T-helper 2 cell (primary cell): ENCODE measurements around the gene TMEM151B.
"Not testable (repeated sequence)": the region's sequence is repeated elsewhere in the genome, so short reads cannot be mapped to it uniquely, and the experiment has no call there.

Source experiments
- DNase-seq, 5 experiments: peaks; one replicate each; pipeline versions ENCODE4 v3.0.0 to v3.0.0-alpha.2; 2012 to 2022
- total RNA-seq, 2 donors: gene quantifications; one replicate each; lab custom pipeline; 2026; lab: John Stamatoyannopoulos, UW

Gene TMEM151B
- total RNA-seq, result 0 reads per million in 2 donors

DNA sequence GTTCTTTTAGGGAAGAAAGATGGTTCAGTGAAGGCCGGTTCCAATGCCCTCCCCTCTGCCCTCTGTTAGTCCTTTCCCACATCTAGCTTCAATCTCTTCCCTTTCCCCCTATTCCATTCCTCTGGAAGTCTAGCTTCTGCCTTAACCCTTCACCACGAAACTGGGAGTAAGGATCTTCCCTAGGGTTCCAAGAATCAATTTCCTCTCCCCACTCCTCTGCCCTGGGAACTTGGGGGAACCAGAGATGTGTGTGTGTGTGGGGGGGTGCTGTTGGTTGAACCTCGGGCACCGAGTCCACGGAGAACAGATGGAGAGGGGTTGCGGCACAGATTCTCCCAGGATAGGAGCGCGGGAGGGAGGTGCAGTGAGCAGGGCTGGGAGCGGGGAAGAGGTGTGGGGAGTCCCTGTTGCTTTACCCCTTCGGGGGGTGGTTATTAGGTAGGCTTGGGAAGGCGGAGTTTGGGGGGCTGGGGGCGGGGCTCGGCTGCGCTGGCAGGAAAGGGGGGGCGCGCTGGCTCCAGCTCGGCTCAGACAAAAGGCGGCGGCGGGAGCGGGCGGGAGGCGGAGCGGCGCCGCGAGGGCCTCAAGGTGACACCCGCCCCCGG lies at the start of gene TMEM151B:
TSS of gene TMEM151B (plus strand) at position 530 of the 605 bp plus-strand sequence. CDS start 293 bp downstream, outside the sequence.
- DNase-seq, result no peak

DNA sequence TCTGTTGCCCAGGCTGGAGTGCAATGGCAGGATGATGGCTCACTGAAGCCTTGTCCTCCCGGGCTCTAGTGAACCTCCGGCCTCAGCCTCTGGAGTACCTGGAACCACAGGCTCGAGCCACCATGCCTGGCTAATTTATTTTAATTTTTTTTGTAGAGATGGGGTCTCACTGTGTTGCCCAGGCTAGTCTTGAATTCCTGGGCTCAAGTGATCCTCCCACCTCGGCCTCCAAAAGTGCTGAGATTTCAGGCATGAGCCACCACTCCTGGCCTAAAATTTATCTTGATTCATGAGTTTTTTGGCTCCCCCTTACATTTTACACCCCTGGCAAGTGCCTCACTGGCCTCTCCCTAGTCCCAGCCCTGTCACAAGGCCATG lies 49.3 kb upstream of the TMEM151B start:
- DNase-seq, result no peak

DNA sequence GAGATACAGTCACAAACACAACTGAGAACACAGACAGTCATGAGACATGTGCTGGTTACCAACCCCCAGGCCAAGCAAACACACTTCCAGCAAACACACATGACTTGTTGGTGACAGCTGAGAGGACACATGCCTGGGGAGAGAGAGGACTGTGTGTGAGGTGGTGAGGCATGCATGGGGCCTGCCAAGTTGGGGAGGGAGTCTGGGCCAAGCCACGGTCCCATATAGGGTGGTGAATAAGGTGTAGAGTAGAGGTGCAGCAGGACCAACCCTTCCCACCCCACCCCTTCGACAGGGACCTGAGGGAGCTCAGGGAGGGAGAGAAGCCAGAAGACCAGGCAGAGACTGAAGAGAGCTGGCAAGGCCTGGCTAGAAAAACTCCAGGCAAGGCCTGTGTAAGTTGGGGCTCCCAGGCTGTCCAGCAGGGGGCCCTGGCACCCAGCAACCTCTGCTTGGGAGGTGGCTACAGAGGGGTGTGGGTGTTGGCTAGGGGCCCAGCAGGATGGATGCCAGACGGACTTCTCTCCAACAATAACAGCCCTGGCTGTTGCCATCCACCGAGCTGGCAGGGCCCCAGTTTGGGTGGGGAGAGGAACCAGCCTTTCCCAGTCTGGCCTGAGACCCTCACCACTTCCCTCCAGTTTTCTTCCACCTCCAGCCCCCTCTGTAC lies 48.8 kb upstream of the TMEM151B start:
- DNase-seq, result peak; percentile 39 to 84 (median 61)

DNA sequence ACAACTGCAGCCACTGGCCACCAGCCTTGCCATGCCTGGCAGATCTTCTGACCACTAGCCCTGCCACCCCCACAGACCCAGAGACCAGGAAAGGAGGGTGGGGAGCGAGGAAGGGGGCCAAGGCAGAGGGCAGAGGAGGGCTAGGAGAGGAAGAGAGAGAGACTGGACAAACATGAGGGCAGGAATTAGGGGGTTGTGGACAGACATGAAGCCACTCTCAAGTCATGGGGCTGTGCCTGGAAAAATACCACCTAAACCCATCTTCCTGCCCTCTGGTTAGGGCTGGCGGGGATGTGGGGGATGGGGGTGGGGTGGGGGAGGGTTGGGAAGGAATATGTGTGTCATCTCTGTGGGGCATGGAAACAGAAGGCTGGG lies 48.3 kb upstream of the TMEM151B start:
- DNase-seq, result no peak

DNA sequence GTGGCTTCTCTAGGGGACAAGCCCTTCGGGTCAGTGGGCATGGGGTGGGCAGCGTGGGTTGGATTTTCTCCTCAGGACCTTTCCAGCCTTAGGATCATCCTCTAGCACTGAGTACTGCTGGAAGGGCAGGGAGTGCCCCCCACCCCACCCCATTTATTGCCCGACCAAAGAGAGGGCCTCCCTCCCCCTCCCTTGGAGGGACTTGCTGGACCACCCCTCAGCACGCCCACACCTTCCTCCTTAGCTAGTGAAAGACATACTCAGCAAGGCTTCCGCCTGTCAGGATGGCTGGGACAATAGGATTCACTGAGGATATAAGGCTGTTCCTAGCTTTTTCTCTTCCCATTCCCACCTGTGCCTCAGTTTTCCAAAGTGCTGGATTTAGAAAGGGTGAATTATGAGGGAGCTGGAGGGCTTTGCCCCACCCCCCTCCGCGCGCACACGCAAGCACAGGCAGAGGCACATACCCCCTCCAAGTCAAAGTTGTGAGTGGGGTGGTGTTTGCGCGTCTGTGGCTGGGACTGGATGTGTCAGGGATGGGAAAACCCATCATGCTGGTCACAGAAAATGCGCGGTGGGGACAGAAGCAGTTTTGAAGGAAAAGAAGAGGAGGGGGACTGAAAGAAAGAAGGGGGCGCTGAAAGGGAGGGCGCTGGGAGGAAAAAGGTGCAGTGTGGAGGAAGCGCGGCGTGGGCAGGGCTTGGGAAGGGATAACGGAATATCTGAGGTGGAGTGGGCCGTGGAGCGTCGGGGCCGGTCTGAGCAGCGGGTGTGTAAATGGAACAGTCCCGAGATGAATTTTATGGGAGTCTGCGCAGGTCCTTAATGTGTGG lies 47.5 kb upstream of the TMEM151B start:
- no peak for DNase-seq

DNA sequence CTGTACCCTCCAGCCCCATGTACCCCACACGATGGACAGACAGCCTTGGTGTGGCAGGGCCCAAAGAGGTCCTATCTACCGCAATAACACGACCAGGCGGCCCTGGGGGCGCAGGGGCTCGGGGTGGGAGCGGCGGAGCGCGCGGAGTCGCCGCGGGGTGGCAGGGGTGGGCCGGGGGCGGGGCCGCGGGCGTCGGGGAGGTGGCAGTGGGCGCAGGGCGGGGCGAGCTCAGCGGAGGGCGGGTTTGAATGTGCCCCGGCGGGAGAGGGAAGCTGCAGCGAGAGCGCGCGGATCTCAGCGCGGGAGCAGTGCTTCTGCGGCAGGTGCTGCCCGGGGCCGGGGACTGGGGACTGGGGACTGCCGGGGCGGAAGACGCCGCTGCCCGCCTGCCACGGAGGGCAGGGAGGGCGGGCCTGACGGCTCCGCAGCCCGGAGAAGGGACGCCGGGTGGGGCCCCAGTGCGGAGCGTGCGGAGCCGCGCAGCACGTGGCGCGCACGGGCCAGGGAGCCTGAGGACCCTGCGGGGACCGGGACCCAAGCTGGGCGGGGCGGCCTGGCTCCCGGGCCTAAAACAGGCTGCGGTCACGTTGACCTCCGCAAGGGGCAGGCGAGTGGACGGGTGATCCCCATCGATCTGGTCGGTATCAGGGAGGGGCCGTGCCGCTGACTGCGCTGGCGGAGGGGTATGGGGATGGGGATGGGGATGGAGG lies 46.8 kb upstream of the TMEM151B start, which contains the start of gene SLC29A1:
TSS of gene SLC29A1 (plus strand) at position 277 of the 710 bp plus-strand sequence. CDS start 3,719 bp downstream, outside the sequence.
- peak; percentile 62 to 86 (median 79) for DNase-seq

DNA sequence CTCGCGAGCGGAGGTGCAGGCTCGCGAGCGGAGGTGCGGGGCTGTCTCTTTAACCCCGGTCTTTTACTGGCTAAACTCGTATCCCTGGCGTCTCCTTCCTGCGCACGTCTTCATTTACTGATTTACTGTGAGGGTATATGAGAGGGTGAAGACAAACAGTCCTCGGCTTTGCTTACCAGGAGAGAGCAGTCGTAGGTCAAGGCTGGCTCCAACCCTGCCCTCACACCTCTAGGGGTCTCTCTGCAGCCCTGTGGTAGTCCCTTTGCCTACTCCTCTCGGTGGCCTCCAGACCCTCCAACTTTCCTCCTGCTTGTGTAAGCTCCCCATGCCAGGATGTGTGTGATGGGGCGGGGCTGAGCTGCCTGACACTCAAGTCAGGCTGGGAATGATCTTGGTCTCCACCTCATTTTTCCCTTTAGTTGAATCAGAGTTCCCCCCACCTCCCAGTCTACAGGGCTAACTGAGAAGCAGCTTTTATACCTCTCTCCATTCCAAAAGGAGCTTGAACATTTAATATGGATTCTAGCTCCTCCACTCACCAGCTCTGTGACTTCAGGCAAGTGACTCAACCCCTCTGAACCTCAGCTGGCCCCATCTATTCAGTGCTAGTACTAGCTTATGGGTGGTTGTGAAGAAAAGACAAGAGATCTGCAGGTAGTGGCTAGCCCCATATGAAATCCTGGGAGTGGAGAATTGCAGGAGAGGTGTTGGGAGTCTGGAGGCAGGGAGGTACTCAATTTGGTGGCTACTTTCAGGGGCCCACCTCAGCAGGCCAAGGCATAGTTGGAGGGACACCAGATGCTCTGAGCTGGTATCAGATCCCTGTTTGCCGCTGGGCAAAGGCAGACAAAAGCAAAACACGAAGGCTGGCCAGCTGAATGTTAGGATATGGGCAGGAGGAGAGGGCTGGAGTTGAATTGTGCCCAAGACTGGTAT lies 46.0 kb upstream of the TMEM151B start:
- no peak for DNase-seq

DNA sequence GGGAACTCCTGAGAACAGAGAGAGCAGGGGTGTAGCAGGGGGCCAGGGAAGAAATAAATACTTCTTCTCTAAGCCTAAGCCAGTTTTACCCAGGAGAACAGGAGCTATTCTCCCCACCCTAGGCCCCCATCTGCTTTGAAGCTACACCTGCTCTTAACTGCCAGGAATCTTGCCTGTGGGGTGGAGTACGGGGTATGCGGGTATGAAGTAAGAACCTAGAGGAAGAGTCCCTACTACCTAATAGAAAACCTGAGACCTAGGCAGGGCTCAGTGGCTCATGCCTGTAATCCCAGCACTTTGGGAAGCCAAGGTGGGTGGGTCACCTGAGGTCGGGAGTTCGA lies 45.3 kb upstream of the TMEM151B start:
- DNase-seq, result no peak

DNA sequence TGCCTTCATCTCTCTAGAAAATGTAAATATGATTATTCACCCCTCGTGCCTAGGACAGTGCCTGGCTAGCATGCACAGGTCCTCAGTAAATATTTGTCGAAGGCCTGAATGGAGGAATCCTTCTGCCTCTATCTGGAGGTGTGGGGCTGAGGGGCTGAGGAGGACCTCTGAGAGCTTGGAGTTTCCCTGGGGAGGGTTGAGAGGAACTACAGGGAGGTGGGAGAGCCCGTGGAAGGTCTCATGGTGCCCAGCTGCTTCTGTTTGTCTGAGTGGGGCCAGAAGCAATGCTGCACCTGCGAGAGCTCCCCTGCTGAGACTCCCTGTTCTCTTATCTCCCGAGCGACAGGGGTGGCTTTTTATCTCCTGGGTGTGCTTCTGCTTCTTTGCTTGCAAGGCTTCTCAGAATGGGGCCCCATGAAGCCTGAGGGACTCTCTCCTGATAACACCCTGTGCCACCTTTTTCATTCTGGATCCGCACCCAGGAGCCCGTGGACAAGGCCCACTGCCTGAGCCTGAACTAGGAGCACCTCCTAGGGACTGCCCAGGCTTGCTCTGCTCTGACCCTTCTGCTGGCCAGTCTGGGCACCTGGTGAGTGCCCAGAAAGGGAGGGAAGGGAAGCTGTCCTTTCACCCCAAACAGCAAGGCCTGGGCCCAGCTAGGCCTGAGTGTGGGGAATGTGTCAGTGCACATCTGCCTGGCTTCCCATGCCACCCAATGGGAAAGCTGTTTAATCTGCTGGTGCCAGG lies 44.5 kb upstream of the TMEM151B start:
- no peak for DNase-seq

DNA sequence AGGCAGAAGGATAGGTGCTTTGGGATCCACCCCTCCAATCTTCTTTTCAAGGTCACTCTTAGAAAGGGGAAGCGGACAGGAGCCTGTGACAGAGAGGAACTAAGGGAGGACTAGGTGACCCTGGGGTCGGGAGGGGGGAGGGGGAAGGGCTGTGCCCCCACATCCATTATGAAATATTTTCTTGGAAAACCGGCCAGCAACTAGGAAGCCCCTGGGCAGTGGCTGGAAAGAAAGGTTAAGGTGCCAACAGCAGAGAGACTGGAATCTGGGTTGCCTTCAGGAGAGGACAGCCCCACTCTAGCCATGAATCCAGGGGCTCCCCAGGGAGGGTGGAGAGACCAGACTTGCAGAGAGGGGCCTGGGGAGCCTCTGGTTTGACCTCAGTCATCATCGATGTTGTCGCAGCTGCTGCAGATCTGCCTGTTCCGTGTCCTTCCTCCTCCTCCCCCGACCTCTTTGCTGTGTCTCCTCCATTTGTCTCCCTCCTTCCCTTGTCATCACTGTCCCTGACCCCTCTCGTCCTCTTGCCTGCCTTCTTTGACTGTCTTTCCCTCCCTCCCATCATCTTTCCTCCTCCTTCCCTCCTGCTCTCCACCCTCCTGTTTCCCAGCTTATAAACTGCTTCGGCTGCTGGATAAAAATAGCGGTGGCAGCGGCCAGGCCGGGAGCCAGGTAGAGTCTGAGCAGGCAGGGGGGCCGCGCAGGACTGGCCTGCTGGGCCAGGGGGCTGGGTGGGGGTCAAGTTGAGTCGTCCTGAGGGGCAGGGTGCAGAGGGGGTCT lies 43.7 kb upstream of the TMEM151B start:
- no peak for DNase-seq

DNA sequence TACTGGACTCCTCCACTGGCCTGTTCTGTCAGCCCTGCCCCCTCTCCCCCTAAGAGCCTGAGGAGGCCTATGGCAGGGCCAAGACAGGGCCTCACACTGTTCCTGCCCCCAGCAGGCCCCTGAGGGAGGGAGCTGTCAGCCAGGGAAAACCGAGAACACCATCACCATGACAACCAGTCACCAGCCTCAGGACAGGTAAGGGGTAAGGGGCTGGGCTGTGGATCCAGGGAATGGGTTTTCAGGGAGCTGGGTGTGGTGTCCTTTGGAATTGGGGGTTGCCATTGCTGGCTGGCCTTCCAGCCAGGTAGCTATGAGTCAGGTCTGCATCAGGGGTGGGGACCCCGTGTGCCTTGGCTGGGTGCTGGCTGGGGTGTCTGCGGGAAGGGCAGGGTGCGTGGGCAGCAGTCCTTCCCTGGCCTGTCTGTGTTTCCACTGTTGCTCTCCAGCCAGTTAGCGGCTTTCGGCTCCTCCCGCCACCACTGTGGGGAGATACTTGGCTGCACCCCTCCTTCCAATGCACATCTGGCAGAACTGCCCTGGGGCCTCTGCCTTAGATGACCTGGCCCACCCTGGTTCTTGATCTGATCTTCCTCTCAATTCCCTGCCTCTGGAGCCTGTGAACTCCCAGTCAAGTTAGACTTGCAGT lies 43.0 kb upstream of the TMEM151B start:
- DNase-seq, result no peak

DNA sequence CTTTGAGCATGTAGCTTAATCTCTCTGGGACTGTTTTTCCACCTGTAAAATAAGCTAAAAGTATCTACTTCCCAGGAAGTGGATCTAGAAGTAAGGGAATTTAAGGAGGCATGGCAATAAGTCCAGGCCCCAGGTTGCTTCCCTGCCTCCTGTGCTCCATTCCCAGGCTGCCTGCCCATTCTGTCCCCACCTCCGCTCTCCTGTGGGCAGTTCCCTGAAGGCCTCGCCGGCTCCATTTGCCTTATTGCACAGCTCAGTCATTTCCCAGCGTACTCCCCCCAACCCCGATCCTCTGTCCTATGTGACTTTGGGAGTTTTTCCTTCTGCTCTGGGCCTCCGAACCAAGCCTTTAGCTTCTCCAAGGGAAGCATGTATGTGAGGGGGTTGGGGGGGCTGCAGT lies 42.2 kb upstream of the TMEM151B start:
- no peak for DNase-seq

DNA sequence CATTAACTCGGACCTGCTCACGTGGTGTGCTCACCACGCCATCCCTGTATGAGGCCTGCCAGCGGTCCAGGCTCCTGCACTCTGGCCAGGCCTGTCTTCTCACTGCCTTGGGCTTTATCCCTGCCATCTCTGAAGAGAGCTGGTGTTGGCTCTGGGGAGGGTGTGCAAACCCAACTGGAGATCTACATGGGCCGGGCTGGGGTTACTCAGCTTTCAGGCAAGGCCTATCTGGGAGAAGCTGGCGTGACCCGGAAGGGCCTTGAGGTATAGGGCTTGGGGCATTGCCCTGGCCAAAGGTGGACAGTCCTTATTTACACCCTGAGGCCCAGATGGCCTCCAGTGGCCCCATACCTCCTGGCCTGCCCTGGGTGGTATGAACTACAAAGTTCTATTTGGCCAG lies 41.8 kb upstream of the TMEM151B start:
- DNase-seq, result no peak

DNA sequence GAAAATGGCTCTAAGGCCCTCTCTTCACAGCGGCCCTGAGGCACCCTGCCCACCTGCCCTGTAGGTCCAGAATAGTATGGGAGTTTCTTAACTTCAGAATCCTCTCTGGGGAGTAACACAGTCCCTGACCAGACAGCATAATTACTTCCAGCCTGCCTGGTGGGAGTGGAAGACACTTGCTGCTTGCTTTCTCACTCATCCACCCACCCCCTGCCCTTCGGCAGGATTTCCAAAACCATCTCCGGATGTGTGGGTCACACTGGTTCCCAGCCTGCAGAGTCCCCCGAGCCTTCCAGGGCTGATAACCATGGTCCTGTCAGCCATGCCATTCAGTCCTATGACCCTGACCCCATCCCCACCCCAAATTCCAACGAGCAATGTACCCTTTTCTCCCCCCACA lies 41.4 kb upstream of the TMEM151B start:
- DNase-seq, result no peak

DNA sequence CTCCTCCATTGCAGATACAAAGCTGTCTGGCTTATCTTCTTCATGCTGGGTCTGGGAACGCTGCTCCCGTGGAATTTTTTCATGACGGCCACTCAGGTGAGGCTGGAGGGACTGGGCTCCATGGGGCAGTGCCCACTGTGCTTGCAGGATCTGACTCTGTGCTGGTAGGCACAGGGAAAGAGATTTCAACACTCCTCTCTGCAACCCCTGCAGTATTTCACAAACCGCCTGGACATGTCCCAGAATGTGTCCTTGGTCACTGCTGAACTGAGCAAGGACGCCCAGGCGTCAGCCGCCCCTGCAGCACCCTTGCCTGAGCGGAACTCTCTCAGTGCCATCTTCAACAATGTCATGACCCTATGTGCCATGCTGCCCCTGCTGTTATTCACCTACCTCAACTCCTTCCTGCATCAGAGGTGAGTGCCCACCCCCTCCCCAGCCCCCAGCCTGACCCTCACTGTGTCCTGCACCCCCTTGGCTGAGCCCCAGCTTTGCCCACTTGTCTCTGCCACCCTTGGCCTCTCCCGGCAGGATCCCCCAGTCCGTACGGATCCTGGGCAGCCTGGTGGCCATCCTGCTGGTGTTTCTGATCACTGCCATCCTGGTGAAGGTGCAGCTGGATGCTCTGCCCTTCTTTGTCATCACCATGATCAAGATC lies 40.7 kb upstream of the TMEM151B start:
- DNase-seq, result no peak

DNA sequence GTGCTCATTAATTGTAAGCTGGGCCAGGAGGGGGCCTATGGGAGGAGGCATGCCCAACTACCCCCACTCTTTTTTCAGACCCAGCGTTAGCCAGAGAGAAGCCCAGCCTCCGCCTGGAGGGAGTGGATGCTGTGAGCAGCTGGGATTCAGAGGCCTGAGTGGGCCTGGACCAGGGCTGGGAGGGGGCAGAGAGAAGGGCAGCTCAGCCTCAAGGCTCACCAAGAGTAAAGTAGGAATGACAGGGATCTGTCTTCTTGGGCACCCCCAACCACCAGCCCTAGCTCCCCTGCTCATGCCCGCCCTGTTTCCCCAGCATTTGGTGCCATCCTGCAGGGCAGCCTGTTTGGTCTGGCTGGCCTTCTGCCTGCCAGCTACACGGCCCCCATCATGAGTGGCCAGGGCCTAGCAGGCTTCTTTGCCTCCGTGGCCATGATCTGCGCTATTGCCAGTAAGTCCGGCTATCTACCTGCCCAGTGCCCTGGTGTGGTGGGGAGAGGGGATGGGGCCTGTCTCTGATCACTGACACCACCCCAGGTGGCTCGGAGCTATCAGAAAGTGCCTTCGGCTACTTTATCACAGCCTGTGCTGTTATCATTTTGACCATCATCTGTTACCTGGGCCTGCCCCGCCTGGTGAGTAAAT lies 40.1 kb upstream of the TMEM151B start:
- DNase-seq, result no peak

DNA sequence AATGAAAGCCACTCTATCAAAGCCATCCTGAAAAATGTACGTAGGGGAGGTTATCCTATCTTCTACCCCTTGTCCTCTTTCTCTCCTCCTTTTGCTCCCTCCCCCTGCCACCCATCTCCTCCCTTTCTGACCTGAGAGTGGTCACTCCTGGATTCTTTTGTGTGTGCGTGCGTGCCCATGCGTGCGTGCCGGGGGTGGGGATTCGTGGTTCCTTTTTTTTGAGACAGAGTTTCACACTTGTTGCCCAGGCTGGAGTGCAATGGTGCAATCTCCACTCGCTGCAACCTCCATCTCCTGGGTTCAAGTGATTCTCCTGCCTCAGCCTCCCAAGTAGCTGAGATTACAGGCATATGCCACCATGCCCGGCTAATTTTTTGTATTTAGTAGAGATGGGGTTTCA lies 38.8 kb upstream of the TMEM151B start:
- DNase-seq, result not testable (repeated sequence)

DNA sequence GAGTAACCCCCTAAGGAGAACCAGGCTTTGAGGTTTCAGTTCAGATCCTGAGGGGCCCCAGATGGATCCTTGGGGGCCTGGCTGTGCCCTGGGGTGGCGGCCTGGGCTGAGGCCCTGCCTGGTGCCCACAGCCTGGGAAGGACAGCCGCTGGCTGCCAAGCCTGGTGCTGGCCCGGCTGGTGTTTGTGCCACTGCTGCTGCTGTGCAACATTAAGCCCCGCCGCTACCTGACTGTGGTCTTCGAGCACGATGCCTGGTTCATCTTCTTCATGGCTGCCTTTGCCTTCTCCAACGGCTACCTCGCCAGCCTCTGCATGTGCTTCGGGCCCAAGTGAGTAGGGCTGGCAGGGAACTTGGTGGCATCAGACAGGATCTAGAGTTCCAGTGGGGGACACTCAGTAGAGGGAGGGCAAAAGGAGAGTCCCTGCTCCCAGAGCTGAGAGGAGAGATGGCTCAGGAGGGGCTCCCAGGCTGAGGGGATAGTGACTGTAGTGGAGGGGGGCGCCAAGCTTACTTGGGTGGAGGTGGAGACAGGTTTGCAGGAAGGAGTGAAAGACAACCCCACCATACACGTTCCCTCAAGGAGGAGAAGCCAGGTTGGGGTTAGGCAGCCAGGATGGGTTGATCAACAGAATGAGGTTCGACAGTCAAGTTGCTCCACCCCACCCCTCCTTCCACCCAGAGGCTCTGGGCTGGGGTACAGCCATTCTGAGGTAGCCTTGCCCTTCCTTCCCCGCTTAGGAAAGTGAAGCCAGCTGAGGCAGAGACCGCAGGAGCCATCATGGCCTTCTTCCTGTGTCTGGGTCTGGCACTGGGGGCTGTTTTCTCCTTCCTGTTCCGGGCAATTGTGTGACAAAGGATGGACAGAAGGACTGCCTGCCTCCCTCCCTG lies 37.3 kb upstream of the TMEM151B start:
- no peak for DNase-seq
